HEK293 (cell line): ENCODE measurements around the gene C14orf93.

Experiments
- CTCF ChIA-PET: fragments of 350-600 bp; formaldehyde crosslinking; extraction: SDS; loops from one replicate; lab custom pipeline; 2021; ENCODE audit warnings: antibody characterized with exemption; lab: Yijun Ruan, JAX
- POLR2A ChIA-PET: fragments of 300-600 bp; formaldehyde crosslinking; extraction: SDS; loops from one replicate; lab custom pipeline; 2020; ENCODE audit warnings: antibody characterized with exemption, inconsistent platforms; lab: Yijun Ruan, JAX
- H3K27ac ChIP-seq: fragments of 200-500 bp; sonication (Bioruptor generic); 2 replicates; pipeline ENCODE4 v1.5.1; 2014; ENCODE audit warnings: low read depth, low read length, control low read depth, inconsistent platforms; ENCODE audit errors: extremely low read depth
- H3K36me3 ChIP-seq, 2 experiments: fragments of 200-500 bp in 1 of 2; sonication (Bioruptor generic) in 1 of 2; 1 replicate in 1 of 2; 2 replicates in 1 of 2; pipeline ENCODE4 v1.5.1; 2014 to 2017; ENCODE audit warnings: inconsistent platforms in 2 of 2, low read length in 2 of 2; ENCODE audit not compliant: control insufficient read depth in 2 of 2, insufficient read depth in 1 of 2
- H3K4me1 ChIP-seq: fragments of 200-500 bp; sonication (Bioruptor generic); 2 replicates; pipeline ENCODE4 v1.5.1; 2014; ENCODE audit warnings: mild to moderate bottlenecking, low read length, inconsistent platforms; ENCODE audit not compliant: control insufficient read depth, insufficient read depth
- H3K4me3 ChIP-seq: 2 replicates; pipeline ENCODE4 v1.5.1; 2011; ENCODE audit warnings: low read depth, mild to moderate bottlenecking, control low read depth, low read length, moderate library complexity
- H3K9me3 ChIP-seq: fragments of 200-500 bp; sonication (Bioruptor generic); 2 replicates; pipeline ENCODE4 v1.5.1; 2014; ENCODE audit warnings: low read depth, low read length, inconsistent platforms; ENCODE audit not compliant: control insufficient read depth, insufficient read depth
- GFI1B ChIP-seq: fragments of 450-650 bp; formaldehyde crosslinking; IDR thresholded peaks from 2 replicates; pipeline ENCODE4 v1.5.1; 2016; ENCODE audit warnings: missing biosample characterization, missing genetic modification characterization
- HOXD13 ChIP-seq: sonication (generic); formaldehyde crosslinking; IDR thresholded peaks from 2 replicates; pipeline ENCODE4 v1.8.0; 2022; ENCODE audit warnings: missing genetic modification reagents, borderline replicate concordance
- TCF7L2 ChIP-seq: IDR thresholded peaks from 2 replicates; pipeline ENCODE4 v1.6.1; 2011; ENCODE audit warnings: low read depth, mild to moderate bottlenecking, inconsistent platforms, low read length, moderate library complexity, borderline replicate concordance
- TRIM28 ChIP-seq: IDR thresholded peaks from 2 replicates; pipeline ENCODE4 v1.6.1; 2011; ENCODE audit warnings: low read length, control low read depth, borderline replicate concordance
- ZFP41 ChIP-seq: fragments of 450-650 bp; formaldehyde crosslinking; IDR thresholded peaks from 2 replicates; pipeline ENCODE4 v1.5.1; 2016; ENCODE audit warnings: missing biosample characterization, missing genetic modification characterization, borderline replicate concordance
- ZNF10 ChIP-seq: fragments of 450-650 bp; formaldehyde crosslinking; IDR thresholded peaks from 2 replicates; pipeline ENCODE4 v1.5.1; 2017; ENCODE audit warnings: missing biosample characterization, missing genetic modification characterization
- ZNF121 ChIP-seq: fragments of 450-650 bp; formaldehyde crosslinking; IDR thresholded peaks from 2 replicates; pipeline ENCODE4 v1.5.1; 2016; ENCODE audit warnings: missing biosample characterization, missing genetic modification characterization
- ZNF138 ChIP-seq: fragments of 450-650 bp; formaldehyde crosslinking; IDR thresholded peaks from 2 replicates; pipeline ENCODE4 v1.5.1; 2016; ENCODE audit warnings: missing biosample characterization, missing genetic modification characterization, borderline replicate concordance
- ZNF148 ChIP-seq: fragments of 450-650 bp; formaldehyde crosslinking; IDR thresholded peaks from 2 replicates; pipeline ENCODE4 v1.5.0; 2017; ENCODE audit warnings: missing biosample characterization, missing genetic modification characterization, borderline replicate concordance
- ZNF19 ChIP-seq: fragments of 450-650 bp; formaldehyde crosslinking; IDR thresholded peaks from 2 replicates; pipeline ENCODE4; 2016; ENCODE audit warnings: missing biosample characterization, missing genetic modification characterization, low read depth
- ZNF214 ChIP-seq: fragments of 450-650 bp; formaldehyde crosslinking; IDR thresholded peaks from 2 replicates; pipeline ENCODE4 v1.5.1; 2017; ENCODE audit warnings: missing biosample characterization, mild to moderate bottlenecking, missing genetic modification characterization, borderline replicate concordance
- ZNF292 ChIP-seq: fragments of 450-650 bp; formaldehyde crosslinking; IDR thresholded peaks from 2 replicates; pipeline ENCODE4 v1.5.1; 2016; ENCODE audit warnings: low read depth, missing biosample characterization, missing genetic modification characterization, borderline replicate concordance
- ZNF350 ChIP-seq: fragments of 450-650 bp; formaldehyde crosslinking; IDR thresholded peaks from 2 replicates; pipeline ENCODE4 v1.5.0; 2017; ENCODE audit warnings: missing biosample characterization, mild to moderate bottlenecking, missing genetic modification characterization
- ZNF521 ChIP-seq: fragments of 450-650 bp; formaldehyde crosslinking; IDR thresholded peaks from 2 replicates; pipeline ENCODE4 v1.5.1; 2017; ENCODE audit warnings: missing biosample characterization, mild to moderate bottlenecking, missing genetic modification characterization
- ZNF549 ChIP-seq: fragments of 450-650 bp; IDR thresholded peaks from 2 replicates; pipeline ENCODE4 v1.5.1; 2018; ENCODE audit warnings: missing biosample characterization, missing genetic modification characterization, mild to moderate bottlenecking, inconsistent platforms, moderate library complexity
- ZNF571 ChIP-seq: fragments of 450-650 bp; formaldehyde crosslinking; IDR thresholded peaks from 2 replicates; pipeline ENCODE4 v1.5.0; 2017; ENCODE audit warnings: missing biosample characterization, missing genetic modification characterization
- ZNF776 ChIP-seq: fragments of 450-650 bp; formaldehyde crosslinking; IDR thresholded peaks from 2 replicates; pipeline ENCODE4 v1.5.0; 2017; ENCODE audit warnings: missing biosample characterization, missing genetic modification characterization, borderline replicate concordance
- ZNF830 ChIP-seq: fragments of 450-650 bp; IDR thresholded peaks from 2 replicates; pipeline ENCODE4 v1.5.0; 2018; ENCODE audit warnings: missing biosample characterization, missing genetic modification characterization, low read depth, mild to moderate bottlenecking, moderate library complexity
- ZSCAN4 ChIP-seq: fragments of 450-650 bp; formaldehyde crosslinking; IDR thresholded peaks from 2 replicates; pipeline ENCODE4 v1.5.1; 2017; ENCODE audit warnings: missing biosample characterization, missing genetic modification characterization
- TF ChIP-seq, protein P1 (sequence below): fragments of 450-650 bp; formaldehyde crosslinking; IDR thresholded peaks from 2 replicates; pipeline ENCODE4 v1.5.1; 2016; ENCODE audit warnings: missing biosample characterization, missing genetic modification characterization
- TF ChIP-seq, protein P2 (sequence below): fragments of 450-650 bp; formaldehyde crosslinking; IDR thresholded peaks from 2 replicates; pipeline ENCODE4 v1.5.1; 2016; ENCODE audit warnings: missing biosample characterization, missing genetic modification characterization, borderline replicate concordance

Gene C14orf93

GRCh38 chr14:23043145-23043544 lies 33.2 kb upstream of the C14orf93 start:
- Histone ChIP-seq H3K4me1 (no peaks in the 10 kb centered on the region), H3K27ac (no peak overlapping the region), H3K4me3 (no peak overlapping the region), H3K36me3 (no peaks in the 10 kb centered on the region), H3K9me3 (no peaks in the 10 kb centered on the region)
- ChIA-PET CTCF (interaction anchor here (3.8 kb wide), 1 partner anchor 57 kb away, joined by 12 read pairs; no protein-coding TSS in a partner anchor), POLR2A (interaction anchor here (0.8 to 0.9 kb wide), 2 partner anchors 13 to 29 kb away, joined by 3 read pairs; no protein-coding TSS in a partner anchor)
- no peak for TF ChIP-seq ZNF19 (tag by site-specific recombination)
- TF ChIP-seq ZNF138 (tag by site-specific recombination) = no peak
- no peak for TF ChIP-seq GFI1B (tag by site-specific recombination)
- TF ChIP-seq ZNF292 (tag by site-specific recombination) = no peak
- no peak for TF ChIP-seq ZNF10
- TF ChIP-seq ZFP41 (tag by site-specific recombination) = no peak

DNA sequence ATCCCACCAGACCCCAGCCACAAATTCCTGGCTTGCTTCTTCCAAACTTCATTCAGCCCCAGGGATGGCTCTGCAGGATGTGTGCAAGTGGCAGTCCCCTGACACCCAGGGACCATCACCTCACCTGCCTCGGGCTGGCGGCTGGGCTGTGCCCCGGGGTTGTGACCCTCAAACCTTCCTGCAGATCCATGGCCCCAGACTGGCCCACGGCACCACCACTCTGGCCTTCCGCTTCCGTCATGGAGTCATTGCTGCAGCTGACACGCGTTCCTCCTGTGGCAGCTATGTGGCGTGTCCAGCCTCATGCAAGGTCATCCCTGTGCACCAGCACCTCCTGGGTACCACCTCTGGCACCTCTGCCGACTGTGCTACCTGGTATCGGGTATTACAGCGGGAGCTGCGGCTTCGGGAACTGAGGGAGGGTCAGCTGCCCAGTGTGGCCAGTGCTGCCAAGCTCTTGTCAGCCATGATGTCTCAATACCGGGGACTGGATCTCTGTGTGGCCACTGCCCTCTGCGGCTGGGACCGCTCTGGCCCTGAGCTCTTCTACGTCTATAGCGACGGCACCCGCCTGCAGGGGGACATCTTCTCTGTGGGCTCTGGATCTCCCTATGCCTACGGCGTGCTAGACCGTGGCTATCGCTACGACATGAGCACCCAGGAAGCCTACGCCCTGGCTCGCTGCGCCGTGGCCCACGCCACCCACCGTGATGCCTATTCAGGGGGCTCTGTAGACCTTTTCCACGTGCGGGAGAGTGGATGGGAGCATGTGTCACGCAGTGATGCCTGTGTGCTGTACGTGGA lies 32.4 kb upstream of the C14orf93 start, which contains the start of gene PSMB11:
PSMB11 (plus strand) TSS at position 51 of the 804 bp plus-strand sequence; CDS start at position 65, 14 bp downstream.
- POLR2A ChIA-PET = interaction anchor here (0.8 to 1.0 kb wide), 2 partner anchors 19 to 29 kb away, joined by 3 to 5 read pairs; no protein-coding TSS in a partner anchor
- Histone ChIP-seq H3K27ac (no peak within 1 kb of the TSS), H3K4me3 (no peak within 1 kb of the TSS)
- TF ChIP-seq ZNF214 (tag by site-specific recombination) (no peak), ZNF776 (tag by site-specific recombination) (no peak), ZNF521 (tag by site-specific recombination) (no peak), TCF7L2 (no peak), TRIM28 (no peak), ZNF292 (tag by site-specific recombination) (no peak), ZNF350 (tag by site-specific recombination) (no peak), ZNF830 (tag by site-specific recombination) (no peak), ZNF148 (tag by site-specific recombination) (no peak), HOXD13 (CRISPR knock-in tag) (no peak), ZNF121 (tag by site-specific recombination) (no peak), ZNF549 (tag by site-specific recombination) (no peak), ZNF571 (tag by site-specific recombination) (no peak), ZSCAN4 (tag by site-specific recombination) (no peak)
- TF ChIP-seq, protein P1, sequence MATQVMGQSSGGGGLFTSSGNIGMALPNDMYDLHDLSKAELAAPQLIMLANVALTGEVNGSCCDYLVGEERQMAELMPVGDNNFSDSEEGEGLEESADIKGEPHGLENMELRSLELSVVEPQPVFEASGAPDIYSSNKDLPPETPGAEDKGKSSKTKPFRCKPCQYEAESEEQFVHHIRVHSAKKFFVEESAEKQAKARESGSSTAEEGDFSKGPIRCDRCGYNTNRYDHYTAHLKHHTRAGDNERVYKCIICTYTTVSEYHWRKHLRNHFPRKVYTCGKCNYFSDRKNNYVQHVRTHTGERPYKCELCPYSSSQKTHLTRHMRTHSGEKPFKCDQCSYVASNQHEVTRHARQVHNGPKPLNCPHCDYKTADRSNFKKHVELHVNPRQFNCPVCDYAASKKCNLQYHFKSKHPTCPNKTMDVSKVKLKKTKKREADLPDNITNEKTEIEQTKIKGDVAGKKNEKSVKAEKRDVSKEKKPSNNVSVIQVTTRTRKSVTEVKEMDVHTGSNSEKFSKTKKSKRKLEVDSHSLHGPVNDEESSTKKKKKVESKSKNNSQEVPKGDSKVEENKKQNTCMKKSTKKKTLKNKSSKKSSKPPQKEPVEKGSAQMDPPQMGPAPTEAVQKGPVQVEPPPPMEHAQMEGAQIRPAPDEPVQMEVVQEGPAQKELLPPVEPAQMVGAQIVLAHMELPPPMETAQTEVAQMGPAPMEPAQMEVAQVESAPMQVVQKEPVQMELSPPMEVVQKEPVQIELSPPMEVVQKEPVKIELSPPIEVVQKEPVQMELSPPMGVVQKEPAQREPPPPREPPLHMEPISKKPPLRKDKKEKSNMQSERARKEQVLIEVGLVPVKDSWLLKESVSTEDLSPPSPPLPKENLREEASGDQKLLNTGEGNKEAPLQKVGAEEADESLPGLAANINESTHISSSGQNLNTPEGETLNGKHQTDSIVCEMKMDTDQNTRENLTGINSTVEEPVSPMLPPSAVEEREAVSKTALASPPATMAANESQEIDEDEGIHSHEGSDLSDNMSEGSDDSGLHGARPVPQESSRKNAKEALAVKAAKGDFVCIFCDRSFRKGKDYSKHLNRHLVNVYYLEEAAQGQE = no peak
- TF ChIP-seq, protein P2, sequence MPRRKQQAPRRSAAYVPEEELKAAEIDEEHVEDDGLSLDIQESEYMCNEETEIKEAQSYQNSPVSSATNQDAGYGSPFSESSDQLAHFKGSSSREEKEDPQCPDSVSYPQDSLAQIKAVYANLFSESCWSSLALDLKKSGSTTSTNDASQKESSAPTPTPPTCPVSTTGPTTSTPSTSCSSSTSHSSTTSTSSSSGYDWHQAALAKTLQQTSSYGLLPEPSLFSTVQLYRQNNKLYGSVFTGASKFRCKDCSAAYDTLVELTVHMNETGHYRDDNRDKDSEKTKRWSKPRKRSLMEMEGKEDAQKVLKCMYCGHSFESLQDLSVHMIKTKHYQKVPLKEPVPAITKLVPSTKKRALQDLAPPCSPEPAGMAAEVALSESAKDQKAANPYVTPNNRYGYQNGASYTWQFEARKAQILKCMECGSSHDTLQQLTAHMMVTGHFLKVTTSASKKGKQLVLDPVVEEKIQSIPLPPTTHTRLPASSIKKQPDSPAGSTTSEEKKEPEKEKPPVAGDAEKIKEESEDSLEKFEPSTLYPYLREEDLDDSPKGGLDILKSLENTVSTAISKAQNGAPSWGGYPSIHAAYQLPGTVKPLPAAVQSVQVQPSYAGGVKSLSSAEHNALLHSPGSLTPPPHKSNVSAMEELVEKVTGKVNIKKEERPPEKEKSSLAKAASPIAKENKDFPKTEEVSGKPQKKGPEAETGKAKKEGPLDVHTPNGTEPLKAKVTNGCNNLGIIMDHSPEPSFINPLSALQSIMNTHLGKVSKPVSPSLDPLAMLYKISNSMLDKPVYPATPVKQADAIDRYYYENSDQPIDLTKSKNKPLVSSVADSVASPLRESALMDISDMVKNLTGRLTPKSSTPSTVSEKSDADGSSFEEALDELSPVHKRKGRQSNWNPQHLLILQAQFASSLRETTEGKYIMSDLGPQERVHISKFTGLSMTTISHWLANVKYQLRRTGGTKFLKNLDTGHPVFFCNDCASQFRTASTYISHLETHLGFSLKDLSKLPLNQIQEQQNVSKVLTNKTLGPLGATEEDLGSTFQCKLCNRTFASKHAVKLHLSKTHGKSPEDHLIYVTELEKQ = no peak
- TF ChIP-seq, all 188 proteins: peak for 0
- Histone ChIP-seq H3K9me3 (no peaks in the 10 kb centered on the region), H3K36me3 (no peaks in the 10 kb centered on the region), H3K4me1 (no peaks in the 10 kb centered on the region)
- CTCF ChIA-PET = interaction anchor here (1.2 to 3.8 kb wide), 3 partner anchors 27 to 56 kb away, joined by 5 to 22 read pairs (median 12); no protein-coding TSS in a partner anchor
